Epithelial cell of prostate (primary cell): ENCODE results near the gene TSR1.

ENCODE experiments used
- DNase-seq: peaks from one replicate; pipeline ENCODE4 v3.0.0-alpha.2; 2011; ENCODE audit warnings: low read depth, low spot score
- H3K27ac ChIP-seq: fragments of 450-650 bp; 2 replicates; pipeline ENCODE4 v1.5.1; 2017; ENCODE audit warnings: mild to moderate bottlenecking

Gene TSR1

GRCh38 chr17:2295575-2295974 lies 40.7 kb downstream of the TSR1 start:
- no peak overlapping the region for H3K27ac ChIP-seq
- DNase-seq = peak; percentile 8

- no peak for DNase-seq
- no peak overlapping the region for H3K27ac ChIP-seq
Observed at GRCh38 chr17:2292100-2292499, 44.2 kb downstream of the TSR1 start.

GRCh38 chr17:2289878-2290478 lies 46.3 kb downstream of the TSR1 start:
- no peak for DNase-seq
- no peak overlapping the region for H3K27ac ChIP-seq

- DNase-seq = no peak
- H3K27ac ChIP-seq = peak overlapping the region; percentile 55
Observed at GRCh38 chr17:2283302-2283701, 53.0 kb downstream of the TSR1 start.

GRCh38 chr17:2282297-2282873 lies 53.9 kb downstream of the TSR1 start:
- DNase-seq = no peak
- peak overlapping the region; percentile 55 for H3K27ac ChIP-seq

- DNase-seq = no peak
- H3K27ac ChIP-seq = no peak overlapping the region
Observed at GRCh38 chr17:2279707-2280106, 56.5 kb downstream of the TSR1 start.

- DNase-seq = no peak
- H3K27ac ChIP-seq = no peak overlapping the region
Observed at GRCh38 chr17:2277429-2278170, 58.7 kb downstream of the TSR1 start.

GRCh38 chr17:2275722-2276121 lies 60.5 kb downstream of the TSR1 start:
- no peak for DNase-seq
- no peak overlapping the region for H3K27ac ChIP-seq

- no peak for DNase-seq
- H3K27ac ChIP-seq = no peak overlapping the region
Observed at GRCh38 chr17:2274414-2274813, 61.8 kb downstream of the TSR1 start.
